OCI-LY1 (cell line): ENCODE results near the gene TMEM212.

Experiments
- CTCF ChIP-seq: fragments of 200-600 bp; sonication (generic), shearing (Covaris generic); IDR thresholded peaks from 2 replicates; pipeline ENCODE4 v1.5.1; 2017; ENCODE audit warnings: mild to moderate bottlenecking, antibody characterized with exemption, low read length, moderate library complexity, mixed read lengths
- EZH2 ChIP-seq: fragments of 200-600 bp; sonication (generic), shearing (Covaris generic); IDR thresholded peaks from 2 replicates; pipeline ENCODE4 v1.8.0; 2017; ENCODE audit warnings: borderline replicate concordance, mixed run types, mild to moderate bottlenecking, antibody characterized with exemption, low read length, moderate library complexity, mixed read lengths

GRCh38 chr3:171888466-171888865, 45.3 kb downstream of the TMEM212 start:
- TF ChIP-seq CTCF (no peak), EZH2 (no peak)
